ENCODE measurements around the gene ZKSCAN2. TPM values are rescaled to one million over a fixed set of nuclear protein-coding genes. Genes with fewer than 3 reads are reported as not detected.

The ZKSCAN2 gene
- total RNA-seq, 2 experiments from 2014 or later, result 7.6 to 11.7 TPM

DNA sequence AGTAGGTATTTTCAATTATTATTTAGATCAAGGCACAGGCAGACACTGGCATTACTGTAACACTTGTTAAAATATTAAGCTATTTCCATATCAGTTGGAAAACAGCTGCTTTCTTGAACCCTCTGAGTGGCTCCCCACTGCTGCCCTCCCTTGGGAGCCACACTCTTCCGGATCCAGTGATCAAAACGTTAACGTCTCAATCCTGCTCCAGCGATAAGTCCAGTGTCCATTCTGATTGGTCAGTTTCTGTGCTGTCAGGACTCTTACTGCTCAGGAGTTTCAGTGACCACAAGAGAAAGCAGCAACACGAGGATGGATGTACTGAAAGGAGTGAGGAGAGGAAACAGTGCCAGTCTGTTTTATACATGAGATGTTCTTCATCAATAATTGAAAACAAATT, 13.8 kb upstream of the ZKSCAN2 start:
- intact Hi-C loops (cut with micrococcal nuclease; ENCODE audit: unreplicated experiment), result no loop called here
- Histone ChIP-seq H3K27ac (ENCODE audit: low read depth, low read length, poor library complexity, severe bottlenecking) (no peak overlapping the region), H3K9me3 (ENCODE audit: low read length) (no peaks in the 10 kb centered on the region), H3K36me3 (ENCODE audit: insufficient read depth, low read length) (peaks cover 7% of the 10 kb centered on the region), H2AFZ (ENCODE audit: low read length) (no peak overlapping the region), H3K4me1 (ENCODE audit: insufficient read depth, low read length, poor library complexity, severe bottlenecking) (no peaks in the 10 kb centered on the region), H3K4me3 (ENCODE audit: low read depth, low read length, poor library complexity, severe bottlenecking) (no peak overlapping the region), H3K9me2 (ENCODE audit: insufficient read depth, low read length) (no peaks in the 10 kb centered on the region), H4K20me1 (ENCODE audit: insufficient read depth, low read length) (no peaks in the 10 kb centered on the region), H3K79me2 (ENCODE audit: insufficient read depth, low read depth, low read length) (no peaks in the 10 kb centered on the region), H3K4me2 (ENCODE audit: low read length) (no peak overlapping the region)
- no peak for DNase-seq (ENCODE audit: low spot score)
- ChIA-PET CTCF (ENCODE audit: unreplicated experiment) (no interaction called here), POLR2A (interaction anchor here (0.6 to 1.2 kb wide), 2 partner anchors 238 to 605 kb away, joined by 3 read pairs; no protein-coding TSS in a partner anchor)
- TF ChIP-seq, protein P1, sequence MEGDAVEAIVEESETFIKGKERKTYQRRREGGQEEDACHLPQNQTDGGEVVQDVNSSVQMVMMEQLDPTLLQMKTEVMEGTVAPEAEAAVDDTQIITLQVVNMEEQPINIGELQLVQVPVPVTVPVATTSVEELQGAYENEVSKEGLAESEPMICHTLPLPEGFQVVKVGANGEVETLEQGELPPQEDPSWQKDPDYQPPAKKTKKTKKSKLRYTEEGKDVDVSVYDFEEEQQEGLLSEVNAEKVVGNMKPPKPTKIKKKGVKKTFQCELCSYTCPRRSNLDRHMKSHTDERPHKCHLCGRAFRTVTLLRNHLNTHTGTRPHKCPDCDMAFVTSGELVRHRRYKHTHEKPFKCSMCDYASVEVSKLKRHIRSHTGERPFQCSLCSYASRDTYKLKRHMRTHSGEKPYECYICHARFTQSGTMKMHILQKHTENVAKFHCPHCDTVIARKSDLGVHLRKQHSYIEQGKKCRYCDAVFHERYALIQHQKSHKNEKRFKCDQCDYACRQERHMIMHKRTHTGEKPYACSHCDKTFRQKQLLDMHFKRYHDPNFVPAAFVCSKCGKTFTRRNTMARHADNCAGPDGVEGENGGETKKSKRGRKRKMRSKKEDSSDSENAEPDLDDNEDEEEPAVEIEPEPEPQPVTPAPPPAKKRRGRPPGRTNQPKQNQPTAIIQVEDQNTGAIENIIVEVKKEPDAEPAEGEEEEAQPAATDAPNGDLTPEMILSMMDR (conservative IDR thresholded peaks at IDR 0.05; ENCODE audit: low read length), result no peak
- no peak for TF ChIP-seq EZH2phosphoT487 (IDR thresholded peaks at IDR 0.05; ENCODE audit: borderline replicate concordance, low read depth, low read length)
- BruUV-seq (replicated peaks), result no TSS peak

DNA sequence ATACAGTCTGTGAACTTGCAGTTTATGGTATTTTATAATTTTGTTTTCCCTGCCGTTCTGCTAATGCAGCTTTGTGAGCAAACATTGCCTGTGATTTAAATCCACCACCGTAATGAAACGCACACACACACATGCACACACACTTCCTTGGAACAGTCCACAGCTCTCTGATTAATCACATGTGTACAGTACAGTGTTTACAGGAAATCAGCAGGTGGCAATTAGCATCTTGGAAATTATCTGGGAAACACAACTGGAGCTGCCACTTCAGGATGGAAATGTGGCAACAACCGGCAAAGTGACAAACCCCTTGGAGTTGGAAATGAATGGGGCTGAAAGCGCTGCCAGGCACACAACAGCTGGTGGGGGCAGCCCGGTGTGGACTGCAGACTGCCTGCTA, 12.9 kb upstream of the ZKSCAN2 start:
- Histone ChIP-seq H3K4me3 (ENCODE audit: low read depth, low read length, poor library complexity, severe bottlenecking) (no peak overlapping the region), H3K9me2 (ENCODE audit: insufficient read depth, low read length) (no peaks in the 10 kb centered on the region), H3K4me2 (ENCODE audit: low read length) (no peak overlapping the region), H3K4me1 (ENCODE audit: insufficient read depth, low read length, poor library complexity, severe bottlenecking) (no peaks in the 10 kb centered on the region), H4K20me1 (ENCODE audit: insufficient read depth, low read length) (no peaks in the 10 kb centered on the region), H3K79me2 (ENCODE audit: insufficient read depth, low read depth, low read length) (no peaks in the 10 kb centered on the region), H3K36me3 (ENCODE audit: insufficient read depth, low read length) (peaks cover 14% of the 10 kb centered on the region), H3K27ac (ENCODE audit: low read depth, low read length, poor library complexity, severe bottlenecking) (no peak overlapping the region), H2AFZ (ENCODE audit: low read length) (no peak overlapping the region), H3K9me3 (ENCODE audit: low read length) (no peaks in the 10 kb centered on the region)
- no peak for DNase-seq (ENCODE audit: low spot score)
- BruUV-seq (replicated peaks), result no TSS peak
- POLR2A ChIA-PET, result interaction anchor here (1.6 kb wide), 1 partner anchor 9 kb away, joined by 6 read pairs; no protein-coding TSS in a partner anchor
- TF ChIP-seq EZH2phosphoT487 (IDR thresholded peaks at IDR 0.05; ENCODE audit: borderline replicate concordance, low read depth, low read length), result no peak
- TF ChIP-seq, protein P1 (conservative IDR thresholded peaks at IDR 0.05; ENCODE audit: low read length), result no peak
- intact Hi-C loops (cut with micrococcal nuclease; ENCODE audit: unreplicated experiment), result no loop called here
- CTCF ChIA-PET (ENCODE audit: unreplicated experiment), result no interaction called here

DNA sequence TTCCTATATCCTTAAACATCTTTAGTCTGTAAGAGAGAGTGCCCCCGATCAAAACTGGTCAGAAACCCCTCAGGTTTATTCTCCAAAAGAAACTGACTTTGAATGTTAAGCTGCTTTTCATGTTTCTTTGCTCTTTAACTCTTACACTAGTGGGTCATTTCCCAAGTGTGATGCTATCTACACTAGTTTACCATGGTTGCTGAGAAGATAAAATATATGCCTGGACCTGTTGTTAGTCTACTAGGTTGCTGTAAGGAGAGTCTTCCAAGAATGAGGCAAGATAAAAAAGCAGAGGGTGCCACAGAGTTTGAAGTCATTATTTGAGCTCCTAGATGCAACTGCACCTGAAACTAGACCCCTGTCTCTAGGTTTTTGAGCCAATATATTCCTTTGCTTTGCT, 12.2 kb upstream of the ZKSCAN2 start:
- BruUV-seq (replicated peaks), result no TSS peak
- H3K4me1 ChIP-seq (ENCODE audit: insufficient read depth, low read length, poor library complexity, severe bottlenecking), result no peaks in the 10 kb centered on the region
- CTCF ChIA-PET (ENCODE audit: unreplicated experiment), result no interaction called here
- no peaks in the 10 kb centered on the region for H3K9me2 ChIP-seq (ENCODE audit: insufficient read depth, low read length)
- no peaks in the 10 kb centered on the region for H4K20me1 ChIP-seq (ENCODE audit: insufficient read depth, low read length)
- TF ChIP-seq, protein P1 (conservative IDR thresholded peaks at IDR 0.05; ENCODE audit: low read length), result no peak
- no peak for TF ChIP-seq EZH2phosphoT487 (IDR thresholded peaks at IDR 0.05; ENCODE audit: borderline replicate concordance, low read depth, low read length)
- no peaks in the 10 kb centered on the region for H3K79me2 ChIP-seq (ENCODE audit: insufficient read depth, low read depth, low read length)
- H3K36me3 ChIP-seq (ENCODE audit: insufficient read depth, low read length), result peaks cover 17% of the 10 kb centered on the region
- H2AFZ ChIP-seq (ENCODE audit: low read length), result no peak overlapping the region
- intact Hi-C loops (cut with micrococcal nuclease; ENCODE audit: unreplicated experiment), result no loop called here
- DNase-seq (ENCODE audit: low spot score), result no peak
- H3K4me2 ChIP-seq (ENCODE audit: low read length), result no peak overlapping the region
- POLR2A ChIA-PET, result interaction anchor here (0.6 to 1.8 kb wide), 3 partner anchors 9 to 1896 kb away, joined by 3 to 6 read pairs (median 5); no protein-coding TSS in a partner anchor
- no peak overlapping the region for H3K4me3 ChIP-seq (ENCODE audit: low read depth, low read length, poor library complexity, severe bottlenecking)
- no peaks in the 10 kb centered on the region for H3K9me3 ChIP-seq (ENCODE audit: low read length)
- H3K27ac ChIP-seq (ENCODE audit: low read depth, low read length, poor library complexity, severe bottlenecking), result no peak overlapping the region

All from OCI-LY7 (cell line).